ENCODE data around the gene SRSF7. TPM values are rescaled to one million over a fixed set of nuclear protein-coding genes. Genes with fewer than 3 reads are reported as not detected.

SRSF7 gene
- polyA plus RNA-seq, 1 donor (not counting 4 experiments of a cell fraction or from before 2014, with no cell fraction given), result 316 TPM

GRCh38 chr2:38712871-38713270 is 38.3 kb downstream of the SRSF7 start:
- no peak overlapping the region for H3K9ac ChIP-seq (ENCODE audit: control insufficient read depth, extremely low read depth, insufficient read depth, low read length)
- no peaks in the 10 kb centered on the region for H3K4me1 ChIP-seq (ENCODE audit: control insufficient read depth, extremely low read depth, insufficient read depth, low read length)
- no peak overlapping the region for H3K4me2 ChIP-seq (ENCODE audit: control insufficient read depth, extremely low read depth, insufficient read depth, low read depth, low read length)
- no peaks in the 10 kb centered on the region for H3K9me3 ChIP-seq (ENCODE audit: control insufficient read depth, low read depth, low read length)
- no peak for FAIRE-seq
- H4K20me1 ChIP-seq (ENCODE audit: control insufficient read depth, extremely low read depth, insufficient read depth, low read length), result no peaks in the 10 kb centered on the region
- H2AFZ ChIP-seq (ENCODE audit: control insufficient read depth, low read length), result no peak overlapping the region
- H3K36me3 ChIP-seq (ENCODE audit: control insufficient read depth in 2 of 2, extremely low read depth in 1 of 2, insufficient read depth in 2 of 2, low read length in 2 of 2), result no peaks in the 10 kb centered on the region
- H3K27me3 ChIP-seq (ENCODE audit: control insufficient read depth, extremely low read depth, insufficient read depth, low read length), result no peaks in the 10 kb centered on the region
- H3K4me3 ChIP-seq (ENCODE audit: control insufficient read depth in 2 of 3, extremely low read depth in 1 of 3, insufficient read depth in 2 of 3, low read depth in 1 of 3, low read length in 3 of 3), result no peak overlapping the region
- no peaks in the 10 kb centered on the region for H3K79me2 ChIP-seq (ENCODE audit: control insufficient read depth, insufficient read depth, low read length)
- no peak for DNase-seq (ENCODE audit: low read depth, low spot score)
- dilution Hi-C loops (cut with MboI; ENCODE audit: extremely low pct_ligation_motif_present, low sequenced_read_pairs), result loop anchor here (25.0 kb wide), 1 partner anchor 101 kb away; the partner anchor contains the start of gene HNRNPLL
- H3K27ac ChIP-seq (ENCODE audit: control insufficient read depth, insufficient read depth, low read length), result no peak overlapping the region
- H3K9me1 ChIP-seq (ENCODE audit: control insufficient read depth, extremely low read depth, insufficient read depth, low read length), result no peaks in the 10 kb centered on the region
- TF ChIP-seq CTCF (optimal IDR thresholded peaks at IDR 0.05 in 1 of 3, IDR thresholded peaks at IDR 0.05 in 1 of 3, conservative IDR thresholded peaks at IDR 0.05 in 1 of 3; ENCODE audit: extremely low read depth in 1 of 3, insufficient read depth in 2 of 3, low read length in 3 of 3), result no peak
- TF ChIP-seq EZH2 (IDR thresholded peaks at IDR 0.05; ENCODE audit: low read length), result no peak

- Histone ChIP-seq H3K27me3 (ENCODE audit: control insufficient read depth, extremely low read depth, insufficient read depth, low read length) (no peaks in the 10 kb centered on the region), H3K4me2 (ENCODE audit: control insufficient read depth, extremely low read depth, insufficient read depth, low read depth, low read length) (no peak overlapping the region), H3K4me3 (ENCODE audit: control insufficient read depth in 2 of 3, extremely low read depth in 1 of 3, insufficient read depth in 2 of 3, low read depth in 1 of 3, low read length in 3 of 3) (no peak overlapping the region), H3K4me1 (ENCODE audit: control insufficient read depth, extremely low read depth, insufficient read depth, low read length) (no peaks in the 10 kb centered on the region), H3K9me1 (ENCODE audit: control insufficient read depth, extremely low read depth, insufficient read depth, low read length) (no peaks in the 10 kb centered on the region), H3K27ac (ENCODE audit: control insufficient read depth, insufficient read depth, low read length) (no peak overlapping the region), H4K20me1 (ENCODE audit: control insufficient read depth, extremely low read depth, insufficient read depth, low read length) (no peaks in the 10 kb centered on the region), H3K9me3 (ENCODE audit: control insufficient read depth, low read depth, low read length) (no peaks in the 10 kb centered on the region), H3K36me3 (ENCODE audit: control insufficient read depth in 2 of 2, extremely low read depth in 1 of 2, insufficient read depth in 2 of 2, low read length in 2 of 2) (no peaks in the 10 kb centered on the region), H3K79me2 (ENCODE audit: control insufficient read depth, insufficient read depth, low read length) (no peaks in the 10 kb centered on the region), H2AFZ (ENCODE audit: control insufficient read depth, low read length) (no peak overlapping the region), H3K9ac (ENCODE audit: control insufficient read depth, extremely low read depth, insufficient read depth, low read length) (no peak overlapping the region)
- DNase-seq (ENCODE audit: low read depth, low spot score) (no peak), FAIRE-seq (no peak)
- dilution Hi-C loops (cut with MboI; ENCODE audit: extremely low pct_ligation_motif_present, low sequenced_read_pairs), result loop anchor here (25.0 kb wide), 1 partner anchor 100 kb away; the partner anchor contains the start of gene HNRNPLL
- TF ChIP-seq CTCF (optimal IDR thresholded peaks at IDR 0.05 in 1 of 3, IDR thresholded peaks at IDR 0.05 in 1 of 3, conservative IDR thresholded peaks at IDR 0.05 in 1 of 3; ENCODE audit: extremely low read depth in 1 of 3, insufficient read depth in 2 of 3, low read length in 3 of 3), result no peak
- TF ChIP-seq EZH2 (IDR thresholded peaks at IDR 0.05; ENCODE audit: low read length), result no peak
Observed at GRCh38 chr2:38712413-38712812, 38.7 kb downstream of the SRSF7 start.

Data from keratinocyte (primary cell).